Measurements from ENCODE around the gene CDC37. TPM values are rescaled to one million over a fixed set of nuclear protein-coding genes. Genes with fewer than 3 reads are reported as not detected.

The CDC37 gene
- total RNA-seq, 4 donors from 2014 or later: 128 to 171 (median 152) TPM

DNA sequence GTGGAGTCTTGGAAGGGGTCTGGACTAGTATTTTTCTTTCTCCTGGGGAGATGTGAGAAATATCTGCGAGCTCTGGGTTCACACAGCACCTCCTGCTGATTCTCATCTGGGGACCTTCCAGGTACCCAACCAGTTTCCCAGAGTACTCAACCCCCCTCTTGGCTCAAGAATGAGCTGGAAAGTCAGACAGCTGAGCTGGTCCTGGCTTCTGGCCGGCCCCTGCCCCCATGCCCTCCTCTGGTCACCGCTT, 14.8 kb upstream of the CDC37 start:
- Histone ChIP-seq H3K4me1 (peaks cover 35 to 60% (median 39%) of the 10 kb centered on the region in 3 donors), H3K36me3 (no peaks in the 10 kb centered on the region)

GRCh38 chr19:10417541-10418234, 14.3 kb upstream of the CDC37 start:
- Histone ChIP-seq H3K27ac (no peak overlapping the region), H3K27me3 (peaks cover 15 to 77% (median 37%) of the 10 kb centered on the region in 4 donors), H3K36me3 (no peaks in the 10 kb centered on the region), H3K4me3 (no peak overlapping the region), H3K4me1 (peaks cover 35 to 60% (median 39%) of the 10 kb centered on the region in 3 donors), H3K9me3 (peaks cover 0 to 3% (median 0%) of the 10 kb centered on the region in 3 donors)
- TF ChIP-seq CTCF (IDR thresholded peaks at IDR 0.05) (no peak), POLR2A (IDR thresholded peaks at IDR 0.05) (no peak)
- no peak for DNase-seq
- 2 to 8% methylated on average over 9 to 11 of the region's 30 CpGs for WGBS, 2 donors
- intact Hi-C loops (cut with DNase I): no loop called here

More for the DNA sequence above, 14.8 kb upstream of the CDC37 start:
- peaks cover 15 to 82% (median 38%) of the 10 kb centered on the region in 4 donors for H3K27me3 ChIP-seq
- no peak for TF ChIP-seq CTCF (IDR thresholded peaks at IDR 0.05)
- TF ChIP-seq POLR2A (IDR thresholded peaks at IDR 0.05): no peak
- H3K4me3 ChIP-seq: no peak overlapping the region
- H3K9me3 ChIP-seq: peaks cover 0 to 3% (median 0%) of the 10 kb centered on the region in 3 donors
- 0 to 10% methylated on average over 3 of the region's 3 CpGs for WGBS, 2 donors
- H3K27ac ChIP-seq: no peak overlapping the region
- no peak for DNase-seq
- intact Hi-C loops (cut with DNase I): no loop called here

DNA sequence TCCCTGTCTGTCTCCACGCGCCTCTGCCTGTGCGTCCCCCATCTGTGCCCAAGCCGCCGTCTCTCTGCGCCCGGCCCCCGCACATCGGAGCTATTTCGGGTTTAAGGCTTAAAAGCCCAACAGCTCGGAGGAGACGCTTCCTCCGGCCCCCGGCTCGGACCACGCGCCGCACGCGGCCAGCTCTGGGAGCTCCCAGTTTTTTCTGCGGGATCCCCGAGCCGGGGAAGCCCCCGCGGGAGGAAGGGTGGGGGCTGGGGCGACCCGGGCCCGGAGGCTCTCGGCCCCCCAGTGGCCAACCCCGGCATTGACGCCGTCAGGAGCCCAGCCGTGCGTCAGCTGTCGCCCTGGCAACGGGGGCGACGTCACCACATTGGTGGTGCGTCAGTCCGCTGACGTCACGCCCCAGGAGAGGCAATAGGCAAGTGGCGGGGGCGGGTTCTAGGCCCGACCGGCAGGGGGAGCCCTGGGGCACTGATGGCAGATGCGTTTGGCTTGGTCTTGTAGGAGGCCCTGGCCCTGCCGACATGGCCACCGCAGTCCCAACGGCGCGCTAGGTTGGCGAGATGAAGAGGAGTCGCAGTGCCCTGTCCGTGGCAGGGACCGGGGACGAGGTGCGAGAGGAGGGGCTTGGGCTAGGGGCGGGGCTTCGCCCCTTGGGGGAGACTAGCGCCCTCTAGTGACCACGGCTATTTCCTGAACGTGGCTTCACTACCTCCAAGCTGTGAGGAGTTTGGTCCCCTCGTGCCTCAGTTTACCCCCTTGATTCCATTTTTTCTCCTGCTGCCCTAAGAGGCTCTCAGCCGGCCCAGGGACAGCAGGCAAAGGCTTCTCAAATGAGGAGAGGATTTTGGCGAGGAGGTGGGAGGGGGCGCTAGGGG, 13.3 kb upstream of the CDC37 start:
- H3K4me1 ChIP-seq: peaks cover 35 to 60% (median 39%) of the 10 kb centered on the region in 3 donors
- peak; percentile 38 for DNase-seq
- intact Hi-C loops (cut with DNase I): no loop called here
- peak overlapping the region in 2 of 4 donors; percentile 54 to 59 for H3K27ac ChIP-seq
- peaks cover 0 to 3% (median 0%) of the 10 kb centered on the region in 3 donors for H3K9me3 ChIP-seq
- H3K4me3 ChIP-seq: peak overlapping the region; percentile 15 to 61 (median 44)
- TF ChIP-seq CTCF (IDR thresholded peaks at IDR 0.05) (peak; percentile 61 to 91 (median 86)), POLR2A (IDR thresholded peaks at IDR 0.05) (no peak)
- 11 to 15% methylated on average over 10 to 25 of the region's 67 CpGs for WGBS, 2 donors
- H3K27me3 ChIP-seq: peaks cover 15 to 66% (median 32%) of the 10 kb centered on the region in 4 donors
- no peaks in the 10 kb centered on the region for H3K36me3 ChIP-seq

DNA sequence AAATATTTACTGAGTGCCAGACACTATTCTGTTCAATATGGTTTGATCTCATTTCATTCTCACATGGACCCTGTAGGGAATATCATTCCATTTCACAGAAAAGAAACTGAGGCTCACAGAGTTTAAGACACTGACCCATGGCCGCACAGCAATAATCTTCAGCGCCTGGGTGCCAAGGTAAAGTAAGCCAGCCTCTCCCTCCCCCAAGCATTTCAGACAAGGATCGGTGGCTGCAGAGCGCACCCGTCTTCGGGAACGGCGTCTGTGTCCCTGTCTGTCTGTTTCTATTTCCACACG, 12.7 kb upstream of the CDC37 start:
- peak overlapping the region in 2 of 4 donors; percentile 54 to 59 for H3K27ac ChIP-seq

More for the DNA sequence above, 12.7 kb upstream of the CDC37 start:
- Histone ChIP-seq H3K9me3 (peaks cover 0 to 3% (median 0%) of the 10 kb centered on the region in 3 donors), H3K4me1 (peaks cover 31 to 55% (median 39%) of the 10 kb centered on the region in 3 donors), H3K4me3 (peak overlapping the region; percentile 15 to 61 (median 44)), H3K36me3 (no peaks in the 10 kb centered on the region), H3K27me3 (peaks cover 15 to 60% (median 26%) of the 10 kb centered on the region in 4 donors)
- DNase-seq: no peak
- intact Hi-C loops (cut with DNase I): no loop called here
- WGBS, 2 donors: 4% methylated on average over 9 of the region's 9 CpGs; no CpG with 5 or more reads in 1 of the 2 donors
- TF ChIP-seq CTCF (IDR thresholded peaks at IDR 0.05) (no peak), POLR2A (IDR thresholded peaks at IDR 0.05) (no peak)

All from esophagus squamous epithelium (tissue), 5 donors.